SKM-1 treated with dmso at 0.1 percent for 144 hours (cell line): ENCODE measurements around the gene RAD51B.
"Not testable (repeated sequence)": the region's sequence is repeated elsewhere in the genome, so short reads cannot be mapped to it uniquely, and the experiment has no call there.

Source experiments
- DNase-seq: peaks from one replicate; lab custom pipeline; 2025; ENCODE audit not compliant: unreplicated experiment; lab: John Stamatoyannopoulos, UW

The RAD51B gene

DNA sequence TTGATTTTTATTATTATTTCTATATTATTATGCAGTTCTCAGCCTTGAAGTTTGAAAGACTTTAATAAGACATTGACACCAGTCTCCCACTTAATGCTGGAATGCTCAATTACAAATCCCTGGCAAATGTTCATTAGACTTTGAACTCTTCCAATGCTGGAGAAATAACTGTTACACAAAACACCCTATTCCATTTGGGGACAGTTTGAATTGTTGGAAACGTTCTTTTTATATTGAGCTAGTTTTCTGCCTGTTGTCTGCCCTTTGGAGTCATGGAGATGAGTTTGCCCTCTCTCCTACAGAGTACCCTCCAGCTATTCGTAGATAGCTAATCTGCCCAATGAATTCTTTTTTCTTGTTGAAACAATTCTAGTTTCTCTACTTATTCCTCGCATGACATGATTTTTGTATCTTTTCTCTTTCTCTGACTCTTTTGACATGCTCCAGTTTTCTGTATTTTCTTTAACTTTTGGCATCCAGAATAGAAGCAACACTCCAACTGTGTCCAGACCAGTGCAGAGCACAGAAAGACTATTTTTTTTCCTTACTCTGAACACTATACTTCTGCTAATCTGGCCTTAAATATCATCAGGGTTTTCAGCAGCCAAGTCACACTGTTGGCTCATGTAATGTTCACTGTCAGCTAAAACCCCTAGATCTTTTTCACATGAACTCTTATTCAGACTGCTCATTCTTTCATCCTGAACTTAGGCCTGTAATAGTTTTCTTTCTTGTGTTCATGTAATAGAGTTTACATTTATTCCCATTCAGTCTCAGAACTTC lies 379.3 kb downstream of the RAD51B start:
- DNase-seq, result no peak

DNA sequence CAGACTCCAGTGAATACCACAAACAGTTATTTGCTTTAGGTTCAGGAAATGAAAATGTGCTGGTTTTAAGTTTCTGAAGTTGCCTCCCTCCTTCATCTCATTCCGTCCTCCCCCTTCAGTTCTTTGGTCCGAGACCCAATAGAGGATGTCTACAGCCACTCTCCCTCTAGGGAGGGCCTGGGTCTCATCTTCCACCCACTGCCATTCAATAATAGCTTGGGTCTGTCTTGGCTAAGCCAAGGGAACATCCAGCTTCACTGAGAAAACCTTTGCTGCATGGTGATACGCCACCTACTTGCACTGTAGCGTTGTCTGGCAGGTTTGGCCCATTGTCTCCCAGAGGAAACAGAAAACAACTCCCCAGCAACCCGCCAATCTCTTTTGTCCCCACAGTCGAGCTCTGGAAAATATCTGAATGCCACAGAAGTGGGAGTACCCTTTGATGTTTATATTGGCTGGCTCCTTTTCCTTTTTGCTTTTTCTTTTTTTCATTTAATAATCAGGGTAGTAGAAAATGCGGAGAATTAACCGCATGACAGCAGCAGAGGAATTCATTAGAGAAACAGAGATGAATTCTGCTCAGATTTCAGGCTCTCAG lies 380.1 kb downstream of the RAD51B start:
- no peak for DNase-seq

DNA sequence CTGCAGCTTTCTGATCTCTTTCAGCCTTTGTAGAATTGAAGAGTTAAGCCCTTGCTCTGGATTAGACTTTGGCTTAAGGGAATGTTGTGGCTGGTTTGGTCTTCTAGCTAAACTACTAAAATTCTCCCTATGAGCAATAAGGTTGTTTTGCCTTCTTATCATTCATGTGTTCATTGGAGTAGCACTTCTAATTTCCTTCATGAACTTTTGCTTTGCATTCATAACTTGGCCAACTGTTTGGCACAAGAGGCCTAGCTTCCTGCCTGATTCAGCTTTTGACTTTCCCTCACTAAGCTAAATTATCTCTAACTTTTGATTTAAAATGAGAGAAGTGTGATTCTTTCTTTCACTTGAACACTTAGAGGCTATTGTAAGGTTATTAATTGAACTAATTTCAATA lies 384.3 kb downstream of the RAD51B start:
- DNase-seq, result no peak

DNA sequence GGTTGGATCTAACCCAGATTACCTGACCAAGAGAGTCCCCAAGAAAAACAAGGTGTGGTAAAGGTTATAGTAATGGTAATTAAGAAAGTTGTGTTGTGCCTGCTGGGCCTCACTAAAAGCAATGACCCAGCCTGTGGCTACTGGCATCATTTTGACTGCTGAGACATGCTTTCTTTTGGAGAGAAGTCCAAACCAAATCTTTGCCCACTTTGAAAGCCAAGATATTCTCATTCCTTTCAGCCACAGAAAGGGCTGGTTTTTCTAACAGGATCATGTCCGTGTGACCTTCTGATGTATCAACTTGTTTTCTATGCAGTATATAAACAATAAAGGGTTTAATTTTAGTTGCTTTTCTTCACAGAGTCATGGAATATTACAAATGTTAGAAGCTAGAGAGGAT lies 388.6 kb downstream of the RAD51B start:
- no peak for DNase-seq

DNA sequence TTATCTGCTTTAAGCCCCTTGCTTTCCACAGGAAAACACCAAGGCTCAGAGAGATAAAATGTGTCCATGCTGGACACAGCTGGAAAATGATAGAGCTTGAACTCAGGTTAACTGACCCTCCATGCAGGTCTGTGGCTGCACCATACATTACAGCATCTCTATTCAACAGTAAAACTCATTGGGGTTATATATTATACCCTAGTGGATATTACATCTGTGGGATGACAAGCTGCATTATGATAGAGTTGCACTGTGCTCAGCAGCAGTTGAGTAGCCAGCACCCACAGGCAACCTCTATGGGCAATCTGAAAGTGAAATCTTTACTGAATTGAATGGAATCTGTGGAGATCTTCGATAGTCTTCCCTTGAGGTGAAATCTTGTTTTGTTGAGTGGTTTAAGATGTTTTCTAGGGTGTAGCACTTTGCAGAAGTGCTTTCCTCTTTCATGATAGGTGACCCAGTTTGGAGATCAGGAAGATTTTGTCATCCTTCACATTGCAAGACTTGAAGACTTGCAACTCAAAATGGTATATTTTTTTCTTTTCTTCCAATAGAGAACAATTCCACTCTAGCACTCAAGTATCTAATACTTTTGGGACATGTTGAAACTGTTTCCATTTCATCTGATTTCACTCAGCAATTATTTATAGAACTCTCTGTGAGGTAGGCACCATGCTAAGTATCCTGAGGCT lies 389.2 kb downstream of the RAD51B start:
- DNase-seq, result no peak

DNA sequence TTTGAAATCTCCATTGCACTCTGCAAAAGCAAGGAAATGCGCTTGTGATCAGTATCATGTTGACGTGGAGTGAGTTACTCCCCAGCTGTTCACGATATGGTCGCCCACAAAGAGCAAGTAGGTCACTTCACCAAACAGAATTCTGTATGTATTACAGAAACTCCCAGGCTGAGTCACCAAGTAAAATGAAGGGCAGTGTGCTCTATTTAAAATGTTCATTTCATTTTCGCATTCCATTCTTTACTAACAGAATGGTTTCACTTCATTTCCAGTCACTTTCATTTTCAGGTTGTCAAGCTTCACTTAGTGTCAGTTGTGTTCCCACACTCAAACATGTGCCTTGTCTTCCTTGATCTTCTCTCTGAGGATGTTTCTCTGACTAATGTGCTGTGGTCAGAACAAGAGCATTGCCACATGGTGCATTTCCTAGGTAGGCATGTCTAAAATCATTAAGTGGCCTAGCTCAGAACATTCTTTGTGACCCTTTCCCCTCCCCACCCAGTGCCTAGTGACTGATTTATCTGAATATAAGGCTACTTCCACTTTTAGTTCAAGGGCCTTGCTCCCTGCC lies 391.2 kb downstream of the RAD51B start:
- peak; percentile 5 for DNase-seq

DNA sequence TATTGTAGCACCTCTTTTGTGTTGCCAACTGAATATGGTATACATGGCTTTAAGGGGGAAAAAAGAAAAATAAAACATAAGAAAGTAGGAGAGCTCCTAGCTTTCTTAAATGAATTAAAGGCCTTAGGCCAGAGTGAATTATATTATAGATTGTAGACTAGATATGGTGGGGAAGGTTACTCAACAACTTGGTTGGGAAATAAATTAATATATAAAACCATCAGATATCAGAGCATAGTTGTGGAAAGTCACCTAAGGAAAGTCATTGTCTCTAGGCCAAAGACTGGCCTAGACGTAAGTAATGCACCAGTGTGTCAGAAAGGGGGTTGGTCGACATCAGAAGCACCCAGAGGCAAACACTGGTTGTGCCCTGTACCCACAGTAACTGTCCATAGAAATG lies 391.8 kb downstream of the RAD51B start:
- DNase-seq, result no peak

DNA sequence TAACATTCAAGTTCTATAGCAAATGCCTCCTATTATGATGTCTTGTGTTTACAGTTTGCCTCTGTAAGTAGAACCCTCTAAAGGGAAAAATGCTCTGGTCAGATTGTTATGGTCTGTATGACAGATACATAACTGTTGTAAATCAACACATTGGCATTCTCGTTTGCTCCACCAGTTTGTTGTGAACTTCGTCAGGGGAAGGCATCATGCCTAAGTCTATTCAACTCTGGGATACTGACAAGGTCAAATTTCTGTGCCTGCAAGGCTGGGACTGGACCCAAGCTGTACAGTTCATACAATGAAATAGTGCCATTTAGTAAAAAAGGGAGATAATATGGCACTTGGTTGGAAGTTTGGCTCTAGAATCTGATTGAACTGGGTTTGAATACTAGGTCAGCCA lies 392.3 kb downstream of the RAD51B start:
- DNase-seq, result no peak

DNA sequence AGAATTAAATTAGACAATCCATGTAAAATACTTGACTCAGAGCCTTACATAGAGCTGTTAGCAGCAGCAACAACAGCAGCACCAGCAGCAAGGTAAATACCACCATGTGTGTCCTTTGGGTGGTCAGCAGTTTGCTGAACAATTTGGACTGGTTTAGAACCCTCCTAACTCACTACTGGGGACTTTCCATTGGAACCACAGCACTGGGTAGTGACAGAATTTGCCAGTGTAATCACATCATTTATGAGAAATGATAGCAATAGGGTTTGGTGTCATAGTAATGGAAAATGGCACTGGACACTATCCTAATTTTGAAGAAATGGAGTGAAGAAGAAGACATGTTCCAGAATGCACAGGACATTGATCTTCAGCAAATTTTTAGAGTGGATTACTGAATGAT lies 392.8 kb downstream of the RAD51B start:
- DNase-seq, result no peak

DNA sequence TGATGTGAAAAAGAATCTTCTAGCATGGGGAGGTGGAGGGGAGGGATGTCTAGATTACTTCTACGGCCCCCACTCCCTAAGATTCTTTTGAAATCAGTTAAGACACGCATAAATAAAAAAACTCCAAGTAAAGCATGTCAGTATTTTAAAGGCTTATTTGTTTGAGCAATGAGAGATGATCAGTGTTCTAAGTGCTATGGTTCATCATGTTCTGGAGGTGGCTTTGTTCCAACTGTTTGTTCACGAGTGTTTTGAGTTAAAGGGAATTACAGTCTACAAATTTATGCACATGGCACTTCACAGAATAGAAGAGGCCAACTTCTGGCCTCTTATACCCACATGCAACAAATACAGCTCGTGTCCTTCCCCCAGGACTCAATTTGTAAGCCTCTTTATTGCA lies 394.9 kb downstream of the RAD51B start:
- no peak for DNase-seq

DNA sequence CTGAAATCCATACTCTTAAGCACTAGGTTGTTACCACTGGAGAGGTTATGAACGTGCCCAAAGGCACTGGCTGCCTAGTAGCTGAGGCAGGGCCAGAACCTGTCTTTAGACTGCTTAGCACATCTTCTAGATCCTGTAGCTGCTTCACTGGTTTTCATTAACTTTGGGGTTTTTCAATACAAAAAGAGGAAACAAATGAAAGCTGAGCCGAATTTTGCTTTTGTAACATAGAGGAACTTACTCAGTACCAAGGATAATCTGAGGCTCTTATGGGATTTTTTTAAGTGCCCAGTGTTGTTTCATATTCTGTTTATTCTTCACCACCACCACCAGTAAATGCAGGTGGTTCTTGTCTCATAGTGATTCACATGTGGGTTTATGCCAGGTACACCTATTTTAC lies 396.1 kb downstream of the RAD51B start:
- DNase-seq, result peak; percentile 9

DNA sequence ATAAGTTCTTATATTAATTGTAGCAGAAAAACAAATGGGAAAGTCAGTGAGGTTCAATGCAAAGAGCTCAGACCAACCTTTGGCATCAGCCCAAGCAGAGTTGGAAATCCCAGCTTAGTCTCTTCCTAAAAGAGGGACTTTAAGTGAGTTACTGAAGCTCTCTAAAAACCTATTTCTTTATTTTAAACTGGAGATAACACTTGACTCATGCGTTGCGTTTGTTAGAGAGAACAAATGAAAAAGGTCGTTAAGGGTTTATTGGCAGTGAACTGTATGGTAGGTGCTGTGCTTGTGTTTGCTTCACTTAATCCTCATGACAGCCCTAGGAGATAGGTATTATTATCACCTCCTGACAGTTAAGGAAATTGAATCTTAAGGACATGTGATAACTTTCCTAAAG lies 396.5 kb downstream of the RAD51B start:
- DNase-seq, result no peak

DNA sequence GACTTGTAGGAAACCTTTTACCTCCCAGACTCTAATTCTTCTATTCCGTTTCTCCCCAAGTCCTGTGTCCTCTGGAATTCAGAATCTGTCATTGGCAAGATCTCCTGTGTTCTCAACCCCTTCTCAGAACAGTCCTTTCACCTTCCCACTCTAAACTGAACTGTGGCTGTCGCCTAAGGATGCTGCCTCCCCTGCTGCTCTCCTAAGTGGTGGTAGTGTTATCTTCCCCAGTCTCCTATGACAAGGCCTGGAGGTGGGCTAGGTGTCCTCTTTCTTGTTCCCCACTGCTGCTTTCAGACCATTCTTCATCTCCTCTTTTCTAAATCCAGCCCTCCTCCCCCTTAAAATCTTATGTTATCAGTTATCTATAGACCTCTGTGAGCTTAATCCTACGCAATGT lies 397.4 kb downstream of the RAD51B start:
- no peak for DNase-seq

DNA sequence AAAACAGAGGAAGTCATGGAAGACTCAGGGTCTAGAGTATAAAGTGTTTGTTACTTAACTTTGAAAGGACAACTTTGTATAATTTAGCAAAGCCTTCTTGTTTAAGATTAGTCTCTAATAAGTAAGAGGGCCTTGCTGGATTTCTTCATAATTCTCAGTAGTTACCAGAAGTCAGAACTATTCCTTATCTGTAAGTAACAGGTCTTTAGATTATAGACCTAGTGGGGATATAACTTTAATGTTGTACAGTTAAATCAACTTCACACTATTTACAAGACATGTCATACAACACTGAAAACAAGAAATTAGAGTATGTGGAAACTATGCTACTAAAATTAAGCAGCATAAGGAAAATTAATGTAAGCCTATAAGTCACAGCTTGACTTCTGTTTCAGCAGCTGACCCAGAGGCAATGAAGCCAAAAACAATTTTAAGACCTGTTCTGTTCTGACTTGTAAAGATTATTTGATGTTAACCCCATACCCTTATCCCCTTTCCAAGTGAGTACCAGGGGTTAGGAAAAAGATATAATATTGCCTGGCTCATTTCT lies 398.3 kb downstream of the RAD51B start:
- no peak for DNase-seq

DNA sequence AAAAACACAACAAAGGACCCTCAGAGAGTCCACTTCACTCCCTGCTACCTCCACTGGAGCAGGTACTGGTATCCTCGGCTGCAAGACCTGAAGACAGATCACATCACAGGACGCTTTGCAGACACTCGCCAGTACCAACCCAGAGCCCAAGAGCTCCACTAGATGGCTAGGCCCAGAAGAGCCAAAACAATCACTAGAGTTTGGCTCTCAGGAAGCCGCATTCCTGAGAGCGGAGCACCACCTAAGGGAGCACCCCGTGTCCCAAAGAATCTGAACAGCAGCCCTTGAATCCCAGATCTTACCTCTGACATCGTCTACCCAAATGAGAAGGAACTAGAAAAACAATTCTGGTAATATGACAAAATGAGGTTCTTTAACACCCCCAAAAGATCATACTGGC lies 399.8 kb downstream of the RAD51B start:
- no peak for DNase-seq

DNA sequence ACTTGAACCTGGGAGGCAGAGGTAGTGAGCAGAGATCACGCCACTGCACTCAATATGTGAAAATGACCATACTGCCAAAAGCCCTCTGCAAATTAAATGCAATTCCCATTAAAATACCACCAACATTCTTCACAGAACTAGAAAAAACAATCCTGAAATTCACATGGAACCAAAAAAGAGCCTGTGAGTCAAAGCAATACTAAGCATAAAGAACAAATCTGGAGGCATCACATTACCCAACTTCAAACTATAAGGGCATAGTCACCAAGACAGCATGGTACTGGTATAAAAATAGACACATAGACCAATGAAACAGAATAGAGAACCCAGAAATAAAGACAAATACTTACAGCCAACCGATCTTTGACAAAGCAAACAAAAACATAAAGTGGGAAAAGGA lies 401.5 kb downstream of the RAD51B start:
- not testable (repeated sequence) for DNase-seq

DNA sequence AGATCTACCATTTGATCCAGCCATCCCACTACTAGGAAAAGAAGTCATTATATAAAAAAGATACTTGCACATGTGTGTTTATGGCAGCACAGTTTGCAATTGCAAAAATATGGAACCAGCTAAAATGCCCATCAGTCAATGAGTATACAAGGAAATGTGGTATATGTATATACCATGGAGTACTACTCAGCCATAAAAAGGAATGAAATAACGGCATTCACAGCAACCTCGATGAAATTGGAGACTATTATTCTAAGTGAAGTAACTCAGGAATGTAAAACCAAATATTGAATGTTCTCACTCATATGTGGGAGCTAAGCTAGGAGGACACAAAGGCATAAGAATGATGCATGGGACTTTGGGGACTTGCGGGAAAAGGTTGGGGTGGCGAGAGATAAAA lies 402.6 kb downstream of the RAD51B start:
- DNase-seq, result no peak

DNA sequence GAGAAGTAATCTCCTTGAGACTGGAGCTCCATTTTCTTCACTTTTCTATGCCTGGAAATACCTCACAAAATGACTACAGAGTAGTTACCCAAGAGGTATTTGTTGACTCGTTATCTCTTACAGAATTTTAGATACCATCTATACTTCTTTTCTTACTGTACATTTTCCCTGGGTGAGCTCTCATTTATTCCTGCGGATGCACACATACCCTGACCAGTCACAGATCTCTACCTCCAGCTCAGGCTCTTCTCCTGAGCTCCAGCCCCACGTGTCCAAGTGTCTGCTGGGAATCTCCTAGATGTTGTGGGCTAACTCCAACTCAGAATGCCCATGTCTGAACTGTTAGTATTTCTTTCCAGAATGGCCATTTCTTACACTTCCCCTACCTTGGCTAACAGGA lies 403.1 kb downstream of the RAD51B start:
- DNase-seq, result no peak

DNA sequence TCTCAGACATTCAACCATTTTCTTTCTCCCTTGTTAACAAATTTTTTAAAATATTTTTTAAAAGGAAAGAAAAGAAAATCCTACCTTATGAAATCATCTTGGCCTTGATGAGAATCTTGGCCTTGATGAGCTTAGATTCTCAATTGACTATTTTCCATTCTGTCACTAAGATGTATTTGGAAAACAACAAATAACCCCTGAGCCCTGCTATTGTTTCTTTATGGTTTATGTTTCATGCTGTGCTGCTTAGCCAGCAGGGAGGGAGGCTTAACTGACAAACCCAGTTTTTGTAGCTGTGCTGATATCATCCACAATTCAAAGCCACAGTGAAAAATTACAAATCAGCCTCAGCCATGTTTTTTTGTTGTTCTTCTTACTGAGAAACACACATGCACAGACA lies 404.1 kb downstream of the RAD51B start:
- DNase-seq, result no peak

DNA sequence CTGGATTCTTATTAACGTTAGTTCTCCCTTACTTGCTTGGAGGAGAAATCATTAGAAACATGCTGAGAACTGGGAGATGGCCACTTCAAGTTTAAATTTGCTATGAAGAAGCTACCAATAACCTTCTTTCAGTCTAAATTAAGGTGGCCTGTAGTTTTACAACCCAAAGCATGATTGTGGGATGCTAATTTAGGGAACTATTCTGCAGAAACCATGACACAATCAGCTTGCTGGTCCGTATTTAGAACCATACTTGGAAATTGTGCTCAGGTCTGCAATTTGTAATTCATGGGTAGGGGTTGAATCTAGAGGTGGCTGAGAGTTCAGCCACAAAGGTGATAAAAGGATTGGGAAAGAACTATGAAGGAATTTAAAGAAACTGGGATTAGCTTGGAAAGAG lies 405.7 kb downstream of the RAD51B start:
- DNase-seq, result no peak

DNA sequence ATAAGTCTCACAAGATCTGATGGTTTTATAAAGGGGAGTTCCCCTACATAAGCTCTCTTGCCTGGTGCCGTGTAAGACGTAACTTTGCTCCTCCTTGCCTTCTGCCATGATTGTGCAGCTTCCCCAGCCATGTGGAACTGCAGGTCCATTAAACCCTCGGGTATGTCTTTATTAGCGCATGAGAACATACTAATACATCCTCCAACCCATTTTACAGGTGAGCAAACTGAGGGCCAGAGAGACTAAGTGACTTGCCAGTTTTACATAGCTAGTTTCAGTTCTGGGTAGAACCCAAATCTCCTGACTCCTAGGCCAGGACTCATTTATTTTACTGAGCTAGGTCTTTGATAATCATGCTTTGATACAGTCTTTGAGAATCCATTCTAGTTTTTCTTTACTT lies 406.9 kb downstream of the RAD51B start:
- no peak for DNase-seq

DNA sequence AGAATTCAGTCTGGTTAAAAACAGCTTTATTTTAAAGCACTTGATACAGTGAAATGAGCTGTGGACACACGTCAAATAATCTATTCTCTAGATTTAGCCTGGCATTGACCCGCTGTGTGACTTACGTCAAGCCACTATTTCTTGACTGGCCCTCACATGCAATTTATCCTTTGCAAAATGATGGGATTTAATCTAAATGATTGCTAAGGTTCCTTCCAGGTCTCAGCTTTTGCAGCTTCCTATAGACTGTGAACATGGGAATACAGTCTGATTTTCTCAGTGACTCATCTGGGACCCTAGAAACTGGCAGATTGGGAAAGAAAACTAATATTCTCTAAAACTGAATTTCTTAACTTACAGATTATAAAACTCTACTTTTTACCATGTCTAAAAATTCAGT lies 409.1 kb downstream of the RAD51B start:
- DNase-seq, result no peak
